Liver (tissue), 3 donors: ENCODE data around the gene PKIG.

Source experiments
- EGR1 ChIP-seq, 2 donors: IDR thresholded peaks; 2 replicates each; pipeline ENCODE4 v1.6.1; 2016 to 2018; ENCODE audit warnings: antibody characterized with exemption in 2 of 2, low read depth in 2 of 2
- FOXA1 ChIP-seq: IDR thresholded peaks from 2 replicates; pipeline ENCODE4 v1.6.1; 2016; ENCODE audit warnings: antibody characterized with exemption
- GABPA ChIP-seq, 2 donors: IDR thresholded peaks in 1 of 2; conservative IDR thresholded peaks in 1 of 2; 2 replicates each; pipeline ENCODE4 v1.6.1; 2016; ENCODE audit warnings: antibody characterized with exemption in 2 of 2, mild to moderate bottlenecking in 1 of 2, moderate library complexity in 1 of 2
- HNF4A ChIP-seq, 2 donors: conservative IDR thresholded peaks; 2 replicates each; pipeline ENCODE4 v1.6.1; 2016; ENCODE audit warnings: antibody characterized with exemption in 2 of 2, mild to moderate bottlenecking in 2 of 2
- JUND ChIP-seq, 2 donors: IDR thresholded peaks; 2 replicates each; pipeline ENCODE4 v1.6.1; 2016; ENCODE audit warnings: antibody characterized with exemption in 2 of 2
- RAD21 ChIP-seq, 2 donors: IDR thresholded peaks; 2 replicates each; pipeline ENCODE4 v1.6.1; 2016; ENCODE audit warnings: antibody characterized with exemption in 2 of 2, mild to moderate bottlenecking in 2 of 2
- RXRA ChIP-seq, 2 donors: IDR thresholded peaks; 2 replicates each; pipeline ENCODE4 v1.6.1; 2017 to 2018; ENCODE audit warnings: antibody characterized with exemption in 2 of 2, mild to moderate bottlenecking in 1 of 2
- TAF1 ChIP-seq: conservative IDR thresholded peaks from 2 replicates; pipeline ENCODE4 v1.6.1; 2016; ENCODE audit warnings: antibody characterized with exemption, mild to moderate bottlenecking
- YY1 ChIP-seq: IDR thresholded peaks from 2 replicates; pipeline ENCODE4 v1.6.1; 2016; ENCODE audit warnings: antibody characterized with exemption, mild to moderate bottlenecking
- TF ChIP-seq, protein P1 (sequence below): fragments of 150-350 bp; IDR thresholded peaks from 2 replicates; pipeline ENCODE4 v1.5.1; 2017; ENCODE audit warnings: improper control_type of control experiment, low read depth, low read length; ENCODE audit not compliant: missing input control
- TF ChIP-seq, protein P2 (sequence below): IDR thresholded peaks from 2 replicates; pipeline ENCODE4 v1.6.1; 2016; ENCODE audit warnings: antibody characterized with exemption
- TF ChIP-seq, protein P3 (sequence below): IDR thresholded peaks from 2 replicates; pipeline ENCODE4 v1.6.1; 2016; ENCODE audit warnings: antibody characterized with exemption
- TF ChIP-seq, protein P4 (sequence below): IDR thresholded peaks from 2 replicates; pipeline ENCODE4 v1.6.1; 2016; ENCODE audit warnings: antibody characterized with exemption, mild to moderate bottlenecking
- TF ChIP-seq, protein P5 (sequence below): IDR thresholded peaks from 2 replicates; pipeline ENCODE4 v1.6.1; 2016; ENCODE audit warnings: antibody characterized with exemption
- donor health status: healthy.
- donor health status: healthy.

DNA sequence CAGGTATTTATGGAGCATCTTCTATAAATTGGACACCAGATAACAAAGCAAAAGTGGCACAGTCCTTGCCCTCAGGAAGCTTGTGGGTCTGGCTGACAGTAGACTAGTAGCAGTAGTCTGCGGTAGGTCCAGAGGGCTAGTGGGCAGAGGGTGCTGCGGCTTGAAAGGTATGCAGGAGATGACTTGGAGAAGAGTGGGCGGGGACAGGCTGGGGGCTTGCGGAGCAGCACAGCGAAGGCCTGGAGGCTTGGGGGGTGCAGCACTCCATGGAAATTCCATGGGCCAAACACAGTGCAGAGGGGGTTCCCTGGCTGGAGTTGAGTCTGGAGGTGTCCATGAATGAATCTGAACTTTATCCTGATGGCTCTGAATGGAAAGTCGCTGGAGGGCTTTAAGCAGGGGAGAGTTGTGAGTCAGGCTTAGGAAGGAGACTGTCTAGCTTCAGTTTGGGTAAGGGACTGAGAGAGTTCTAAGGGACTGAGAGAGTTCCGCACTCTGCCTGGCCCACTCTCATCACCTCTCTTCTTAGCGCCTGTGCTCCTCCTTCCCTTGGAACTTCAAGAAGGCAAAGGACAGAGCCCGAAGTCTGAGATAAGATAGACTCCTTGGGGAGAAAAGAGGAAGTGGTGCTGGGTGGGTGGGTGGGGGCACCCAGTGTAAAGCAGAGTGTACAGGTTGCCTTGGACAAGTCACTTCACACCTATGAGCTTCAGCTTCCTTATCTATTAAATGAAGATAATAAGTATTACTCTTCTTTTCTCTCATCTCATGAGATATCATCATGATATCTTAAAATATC is 8.8 kb downstream of the PKIG start:
- TF ChIP-seq RAD21 (IDR thresholded peaks at IDR 0.05) = no peak
- TF ChIP-seq, protein P1, sequence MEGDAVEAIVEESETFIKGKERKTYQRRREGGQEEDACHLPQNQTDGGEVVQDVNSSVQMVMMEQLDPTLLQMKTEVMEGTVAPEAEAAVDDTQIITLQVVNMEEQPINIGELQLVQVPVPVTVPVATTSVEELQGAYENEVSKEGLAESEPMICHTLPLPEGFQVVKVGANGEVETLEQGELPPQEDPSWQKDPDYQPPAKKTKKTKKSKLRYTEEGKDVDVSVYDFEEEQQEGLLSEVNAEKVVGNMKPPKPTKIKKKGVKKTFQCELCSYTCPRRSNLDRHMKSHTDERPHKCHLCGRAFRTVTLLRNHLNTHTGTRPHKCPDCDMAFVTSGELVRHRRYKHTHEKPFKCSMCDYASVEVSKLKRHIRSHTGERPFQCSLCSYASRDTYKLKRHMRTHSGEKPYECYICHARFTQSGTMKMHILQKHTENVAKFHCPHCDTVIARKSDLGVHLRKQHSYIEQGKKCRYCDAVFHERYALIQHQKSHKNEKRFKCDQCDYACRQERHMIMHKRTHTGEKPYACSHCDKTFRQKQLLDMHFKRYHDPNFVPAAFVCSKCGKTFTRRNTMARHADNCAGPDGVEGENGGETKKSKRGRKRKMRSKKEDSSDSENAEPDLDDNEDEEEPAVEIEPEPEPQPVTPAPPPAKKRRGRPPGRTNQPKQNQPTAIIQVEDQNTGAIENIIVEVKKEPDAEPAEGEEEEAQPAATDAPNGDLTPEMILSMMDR = no peak
- no peak for TF ChIP-seq JUND (IDR thresholded peaks at IDR 0.05)
- no peak for TF ChIP-seq TAF1
- TF ChIP-seq RXRA (IDR thresholded peaks at IDR 0.05) = no peak
- TF ChIP-seq, protein P2, sequence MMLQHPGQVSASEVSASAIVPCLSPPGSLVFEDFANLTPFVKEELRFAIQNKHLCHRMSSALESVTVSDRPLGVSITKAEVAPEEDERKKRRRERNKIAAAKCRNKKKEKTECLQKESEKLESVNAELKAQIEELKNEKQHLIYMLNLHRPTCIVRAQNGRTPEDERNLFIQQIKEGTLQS = no peak
- TF ChIP-seq, protein P3, sequence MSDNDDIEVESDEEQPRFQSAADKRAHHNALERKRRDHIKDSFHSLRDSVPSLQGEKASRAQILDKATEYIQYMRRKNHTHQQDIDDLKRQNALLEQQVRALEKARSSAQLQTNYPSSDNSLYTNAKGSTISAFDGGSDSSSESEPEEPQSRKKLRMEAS = no peak
- TF ChIP-seq, protein P4, sequence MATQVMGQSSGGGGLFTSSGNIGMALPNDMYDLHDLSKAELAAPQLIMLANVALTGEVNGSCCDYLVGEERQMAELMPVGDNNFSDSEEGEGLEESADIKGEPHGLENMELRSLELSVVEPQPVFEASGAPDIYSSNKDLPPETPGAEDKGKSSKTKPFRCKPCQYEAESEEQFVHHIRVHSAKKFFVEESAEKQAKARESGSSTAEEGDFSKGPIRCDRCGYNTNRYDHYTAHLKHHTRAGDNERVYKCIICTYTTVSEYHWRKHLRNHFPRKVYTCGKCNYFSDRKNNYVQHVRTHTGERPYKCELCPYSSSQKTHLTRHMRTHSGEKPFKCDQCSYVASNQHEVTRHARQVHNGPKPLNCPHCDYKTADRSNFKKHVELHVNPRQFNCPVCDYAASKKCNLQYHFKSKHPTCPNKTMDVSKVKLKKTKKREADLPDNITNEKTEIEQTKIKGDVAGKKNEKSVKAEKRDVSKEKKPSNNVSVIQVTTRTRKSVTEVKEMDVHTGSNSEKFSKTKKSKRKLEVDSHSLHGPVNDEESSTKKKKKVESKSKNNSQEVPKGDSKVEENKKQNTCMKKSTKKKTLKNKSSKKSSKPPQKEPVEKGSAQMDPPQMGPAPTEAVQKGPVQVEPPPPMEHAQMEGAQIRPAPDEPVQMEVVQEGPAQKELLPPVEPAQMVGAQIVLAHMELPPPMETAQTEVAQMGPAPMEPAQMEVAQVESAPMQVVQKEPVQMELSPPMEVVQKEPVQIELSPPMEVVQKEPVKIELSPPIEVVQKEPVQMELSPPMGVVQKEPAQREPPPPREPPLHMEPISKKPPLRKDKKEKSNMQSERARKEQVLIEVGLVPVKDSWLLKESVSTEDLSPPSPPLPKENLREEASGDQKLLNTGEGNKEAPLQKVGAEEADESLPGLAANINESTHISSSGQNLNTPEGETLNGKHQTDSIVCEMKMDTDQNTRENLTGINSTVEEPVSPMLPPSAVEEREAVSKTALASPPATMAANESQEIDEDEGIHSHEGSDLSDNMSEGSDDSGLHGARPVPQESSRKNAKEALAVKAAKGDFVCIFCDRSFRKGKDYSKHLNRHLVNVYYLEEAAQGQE = no peak
- no peak for TF ChIP-seq FOXA1
- no peak for TF ChIP-seq GABPA (IDR thresholded peaks at IDR 0.05 in 1 of 2, conservative IDR thresholded peaks at IDR 0.05 in 1 of 2)
- TF ChIP-seq, protein P5, sequence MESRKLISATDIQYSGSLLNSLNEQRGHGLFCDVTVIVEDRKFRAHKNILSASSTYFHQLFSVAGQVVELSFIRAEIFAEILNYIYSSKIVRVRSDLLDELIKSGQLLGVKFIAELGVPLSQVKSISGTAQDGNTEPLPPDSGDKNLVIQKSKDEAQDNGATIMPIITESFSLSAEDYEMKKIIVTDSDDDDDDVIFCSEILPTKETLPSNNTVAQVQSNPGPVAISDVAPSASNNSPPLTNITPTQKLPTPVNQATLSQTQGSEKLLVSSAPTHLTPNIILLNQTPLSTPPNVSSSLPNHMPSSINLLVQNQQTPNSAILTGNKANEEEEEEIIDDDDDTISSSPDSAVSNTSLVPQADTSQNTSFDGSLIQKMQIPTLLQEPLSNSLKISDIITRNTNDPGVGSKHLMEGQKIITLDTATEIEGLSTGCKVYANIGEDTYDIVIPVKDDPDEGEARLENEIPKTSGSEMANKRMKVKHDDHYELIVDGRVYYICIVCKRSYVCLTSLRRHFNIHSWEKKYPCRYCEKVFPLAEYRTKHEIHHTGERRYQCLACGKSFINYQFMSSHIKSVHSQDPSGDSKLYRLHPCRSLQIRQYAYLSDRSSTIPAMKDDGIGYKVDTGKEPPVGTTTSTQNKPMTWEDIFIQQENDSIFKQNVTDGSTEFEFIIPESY = no peak
- no peak for TF ChIP-seq HNF4A (conservative IDR thresholded peaks at IDR 0.05)
- TF ChIP-seq EGR1 (IDR thresholded peaks at IDR 0.05; ENCODE audit: low read depth in 2 of 2) = no peak
- no peak for TF ChIP-seq YY1
